NCI-H2196 (cell line): ENCODE data around the gene FAM114A1.

Experiments used
- DNase-seq: peaks from one replicate; lab custom pipeline; 2025; ENCODE audit not compliant: unreplicated experiment; lab: John Stamatoyannopoulos, UW

The FAM114A1 gene

DNA sequence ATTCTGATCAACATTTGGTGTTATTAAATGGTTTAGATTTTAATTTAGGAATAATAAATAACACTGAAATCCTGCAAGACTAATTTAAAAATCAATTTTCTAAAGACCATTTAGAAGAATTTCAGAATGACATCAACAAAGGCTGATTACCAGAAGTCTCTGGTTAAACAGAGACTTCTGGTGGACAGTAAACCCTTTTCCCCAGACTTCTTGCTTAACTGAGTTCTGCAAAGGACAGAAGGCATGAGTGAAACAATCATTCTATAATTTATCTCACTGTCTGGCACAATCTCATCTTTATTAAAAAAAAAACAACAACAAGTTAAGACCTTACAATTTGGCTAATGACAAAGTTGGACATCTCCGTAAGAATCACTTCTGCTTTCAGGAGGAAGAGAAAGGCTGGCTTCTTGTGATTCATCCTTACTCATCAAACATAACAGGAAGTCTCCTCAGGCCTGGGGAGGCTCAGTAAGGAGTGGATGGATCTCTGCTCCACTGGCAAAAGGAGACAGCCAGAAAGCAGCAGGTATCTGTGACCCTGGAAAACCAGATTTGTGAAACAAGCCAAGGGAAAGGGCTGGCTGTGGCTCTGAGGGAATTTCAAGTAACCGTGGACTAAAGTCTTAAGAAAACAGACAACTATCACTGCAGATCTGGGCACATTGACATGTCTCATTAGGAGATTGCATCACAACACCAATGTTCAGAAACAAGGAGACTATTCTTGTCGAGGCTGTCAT lies 10.1 kb upstream of the FAM114A1 start:
- no peak for DNase-seq

DNA sequence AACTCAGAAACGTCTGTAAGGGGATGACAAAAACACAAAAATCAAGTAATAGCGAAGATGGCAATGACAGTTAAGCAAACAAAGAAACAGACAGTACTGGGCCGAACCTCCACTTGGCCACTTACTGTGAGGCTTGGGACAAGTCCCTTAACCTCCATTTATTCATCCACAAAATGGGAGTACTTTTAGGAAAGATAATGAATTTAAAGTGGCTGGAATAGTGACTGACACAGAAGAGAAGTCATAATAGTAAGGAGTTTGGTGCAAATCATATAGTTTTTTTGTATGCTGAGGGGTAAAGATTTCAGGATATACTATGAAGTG lies 9.5 kb upstream of the FAM114A1 start:
- no peak for DNase-seq

GRCh38 chr4:38859501-38859900 lies 8.1 kb upstream of the FAM114A1 start:
- no peak for DNase-seq

GRCh38 chr4:38860788-38861424 lies 6.7 kb upstream of the FAM114A1 start:
- DNase-seq, result peak; percentile 42

DNA sequence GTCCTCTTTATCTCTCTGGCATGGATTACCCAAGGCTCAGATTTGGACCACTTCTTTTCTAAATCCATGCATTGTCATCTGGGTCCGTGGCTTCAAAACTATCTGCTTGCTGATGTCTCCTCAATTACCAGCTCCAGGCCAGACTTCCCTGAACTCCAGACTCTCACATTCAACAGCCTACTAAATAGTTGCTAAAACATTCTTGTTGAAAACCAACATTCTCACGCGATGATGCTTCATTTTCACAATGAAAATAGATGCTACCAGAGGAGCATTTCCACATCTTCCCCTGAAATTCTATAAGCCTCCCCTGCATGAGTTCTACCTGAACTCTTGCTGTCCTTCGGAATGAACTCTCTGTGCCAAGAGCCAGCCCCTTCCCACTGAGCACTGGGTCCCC lies 5.8 kb upstream of the FAM114A1 start:
- DNase-seq, result no peak

DNA sequence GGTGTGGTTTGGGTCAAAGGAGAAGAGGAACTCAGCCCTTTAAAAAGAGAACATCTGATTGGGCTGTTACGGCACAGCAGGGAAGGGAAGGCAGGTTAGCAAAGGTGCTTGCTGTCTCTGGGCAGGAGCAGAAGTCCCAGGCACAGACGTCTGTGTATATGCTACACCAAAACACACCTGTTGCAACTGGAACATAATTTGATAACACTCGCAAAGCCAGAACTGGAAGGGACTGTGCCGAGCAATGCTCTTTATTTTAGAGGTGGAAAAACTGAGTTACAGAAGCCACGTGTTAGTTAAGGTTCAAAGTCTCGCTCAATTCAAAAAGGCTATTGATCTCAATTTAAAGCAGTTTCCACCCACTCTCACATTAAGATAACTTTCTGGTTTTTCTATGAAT lies 2.2 kb upstream of the FAM114A1 start:
- no peak for DNase-seq

- DNase-seq, result no peak
These were observed 581 bp upstream of the FAM114A1 start for GRCh38 chr4:38866973-38867477.

GRCh38 chr4:38868059-38868960 lies 704 bp downstream of the FAM114A1 start:
- no peak for DNase-seq

DNA sequence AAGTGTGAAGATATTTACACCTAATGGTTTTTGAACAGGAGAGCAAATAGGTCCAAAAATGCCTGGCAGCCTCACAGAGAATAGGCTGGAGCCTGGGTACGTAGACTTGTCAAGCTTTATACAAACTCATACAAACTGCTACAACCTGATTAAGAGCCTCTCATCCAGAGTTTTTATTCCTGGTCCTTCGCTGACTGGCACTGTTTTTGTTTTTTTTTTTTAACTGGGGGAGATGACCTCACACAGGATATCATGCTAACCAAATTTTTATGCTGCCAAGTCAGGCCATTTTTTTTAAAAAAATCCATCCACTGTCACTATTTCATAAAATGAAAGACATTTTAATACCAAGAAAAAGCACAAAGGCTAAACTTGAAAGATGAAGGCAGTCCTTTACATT lies 1.9 kb downstream of the FAM114A1 start:
- no peak for DNase-seq

GRCh38 chr4:38870098-38870808 lies 2.6 kb downstream of the FAM114A1 start:
- DNase-seq, result no peak

- DNase-seq, result no peak
These were observed 4.0 kb downstream of the FAM114A1 start for GRCh38 chr4:38871593-38871992.

GRCh38 chr4:38872620-38873019 lies 5.0 kb downstream of the FAM114A1 start:
- peak; percentile 25 for DNase-seq

- no peak for DNase-seq
These were observed 5.8 kb downstream of the FAM114A1 start for GRCh38 chr4:38873290-38873944.

- DNase-seq, result no peak
These were observed 9.0 kb downstream of the FAM114A1 start for GRCh38 chr4:38876636-38877035.

DNA sequence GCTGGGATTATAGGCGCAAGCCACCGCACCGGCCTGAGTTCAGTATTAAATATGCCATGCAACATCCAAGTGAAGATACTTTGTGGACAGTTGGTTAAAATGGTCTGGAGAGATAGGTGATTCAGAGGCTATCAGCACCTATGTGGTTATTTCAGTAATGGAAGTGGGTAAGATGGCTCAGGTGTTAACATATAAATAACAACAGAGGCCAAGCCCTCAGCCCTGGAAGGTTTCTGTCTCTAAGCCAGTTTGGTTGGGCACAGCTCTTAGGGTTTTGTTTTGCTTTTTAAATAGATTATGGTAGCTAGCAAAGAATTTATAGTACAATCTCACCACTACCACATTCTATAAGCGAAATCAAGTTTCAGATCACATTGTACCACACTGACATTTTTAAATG lies 16.6 kb downstream of the FAM114A1 start:
- DNase-seq, result no peak

GRCh38 chr4:38889143-38889542 lies 21.5 kb downstream of the FAM114A1 start:
- no peak for DNase-seq

DNA sequence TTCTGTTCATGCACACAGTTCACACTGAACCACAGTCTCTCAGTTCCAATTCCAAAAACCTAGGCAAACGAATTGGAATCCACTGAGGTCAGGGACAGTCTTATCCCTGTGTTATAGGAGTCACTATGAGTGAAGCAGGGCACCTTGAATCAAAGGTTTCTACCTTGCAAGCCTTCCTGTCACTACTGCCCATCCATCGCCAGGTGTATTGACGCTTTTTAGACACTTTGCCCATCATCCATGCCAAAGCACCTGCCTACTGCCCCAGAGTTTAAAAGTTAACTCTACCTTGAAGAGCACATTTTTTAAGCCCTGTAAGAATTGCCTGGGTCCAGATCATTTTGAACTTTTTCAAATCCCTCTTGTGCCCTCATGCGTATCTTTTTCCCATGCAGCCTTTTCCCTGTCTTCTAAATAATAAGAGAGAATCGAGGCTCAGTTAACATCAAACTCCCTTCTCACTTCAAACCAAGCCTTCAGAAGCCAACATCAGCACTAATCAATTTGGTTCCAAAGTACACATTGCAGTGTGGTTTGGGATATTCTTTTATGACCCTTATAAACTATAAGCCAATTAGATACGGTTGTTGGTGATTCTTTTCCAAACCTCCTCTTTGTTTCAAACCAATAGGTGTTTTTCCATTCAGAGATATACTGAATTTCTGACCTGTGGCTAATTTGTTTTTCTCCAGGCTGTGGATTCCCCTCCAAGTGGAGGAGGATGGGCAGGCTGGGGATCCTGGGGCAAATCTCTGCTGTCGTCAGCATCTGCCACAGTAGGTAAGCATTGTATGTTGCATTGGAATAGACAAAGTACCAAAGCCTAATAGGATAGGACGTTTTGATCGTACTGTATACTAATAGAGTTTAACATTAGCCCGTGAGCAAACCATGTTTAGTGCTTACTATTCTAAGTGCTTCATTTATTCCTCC lies 23.7 kb downstream of the FAM114A1 start:
- DNase-seq, result no peak

- no peak for DNase-seq
These were observed 26.8 kb downstream of the FAM114A1 start for GRCh38 chr4:38894322-38894982.

- DNase-seq, result no peak
These were observed 29.3 kb downstream of the FAM114A1 start for GRCh38 chr4:38896940-38897339.
